Epithelial cell of proximal tubule (primary cell): ENCODE data around the gene LYRM1. TPM values are rescaled to one million over a fixed set of nuclear protein-coding genes. Genes with fewer than 3 reads are reported as not detected.

Experiments used
- DNase-seq: peaks from one replicate; pipeline ENCODE4 v3.0.0-alpha.2; 2011; ENCODE audit warnings: low read depth
- H3K4me3 ChIP-seq: 2 replicates; pipeline ENCODE4 v1.5.1; 2011; ENCODE audit warnings: low read depth, mild to moderate bottlenecking, low read length
- CTCF ChIP-seq: conservative IDR thresholded peaks from 2 replicates; pipeline ENCODE4 v1.5.1; 2012; ENCODE audit warnings: low read depth, mild to moderate bottlenecking, low read length
- total RNA-seq: library from RNA; depleted of rRNA; stranded (reverse); fragments of >200 nt; gene quantifications from 2 replicates; pipeline ENCODE4 v1.2.3, GENCODE V29; 2015

Gene LYRM1
- total RNA-seq, 1 donor from 2014 or later = 23.8 TPM

- H3K4me3 ChIP-seq = no peak overlapping the region
- DNase-seq = no peak
- TF ChIP-seq CTCF = no peak
Observed at GRCh38 chr16:20952139-20952920, 51.8 kb downstream of the LYRM1 start.

DNA sequence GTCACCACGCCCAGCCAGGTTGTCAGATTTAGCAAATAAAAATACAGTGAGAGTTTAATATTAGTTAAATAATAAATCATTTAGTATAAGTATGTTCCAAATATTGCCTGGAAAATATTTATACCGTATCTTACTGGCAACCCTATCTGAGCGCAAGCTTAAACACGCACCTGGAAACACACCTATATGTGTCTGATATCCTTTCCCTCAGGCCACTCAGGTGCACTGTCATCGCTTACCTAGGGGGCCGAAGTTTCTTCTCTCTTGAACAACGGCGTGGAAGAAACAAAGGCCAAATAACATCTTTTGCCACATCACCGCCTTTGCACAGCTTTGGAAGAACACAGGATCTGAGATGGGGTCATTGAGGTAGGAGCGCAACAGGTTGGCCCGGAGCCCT is 54.0 kb downstream of the LYRM1 start:
- no peak for DNase-seq
- no peak for TF ChIP-seq CTCF
- no peak overlapping the region for H3K4me3 ChIP-seq

DNA sequence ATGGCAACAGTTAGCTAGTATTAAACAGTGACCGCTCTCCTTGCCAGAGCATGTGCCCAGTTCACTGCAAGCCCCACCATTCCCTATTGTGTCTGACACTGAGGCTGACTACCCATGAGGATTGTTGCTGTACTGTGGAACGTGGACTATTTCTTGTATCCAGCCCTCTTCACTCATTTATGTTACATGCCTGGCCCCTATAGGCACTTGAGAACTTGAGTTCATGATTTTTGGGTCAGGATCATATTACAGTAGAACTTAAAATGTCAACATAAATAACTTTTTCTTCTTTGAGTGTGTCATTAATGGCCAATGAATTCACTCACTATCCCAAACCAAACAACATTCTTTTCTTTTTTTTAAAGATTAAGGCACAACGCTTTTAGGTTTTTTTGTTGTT is 55.7 kb downstream of the LYRM1 start:
- TF ChIP-seq CTCF = no peak
- no peak for DNase-seq
- H3K4me3 ChIP-seq = no peak overlapping the region

DNA sequence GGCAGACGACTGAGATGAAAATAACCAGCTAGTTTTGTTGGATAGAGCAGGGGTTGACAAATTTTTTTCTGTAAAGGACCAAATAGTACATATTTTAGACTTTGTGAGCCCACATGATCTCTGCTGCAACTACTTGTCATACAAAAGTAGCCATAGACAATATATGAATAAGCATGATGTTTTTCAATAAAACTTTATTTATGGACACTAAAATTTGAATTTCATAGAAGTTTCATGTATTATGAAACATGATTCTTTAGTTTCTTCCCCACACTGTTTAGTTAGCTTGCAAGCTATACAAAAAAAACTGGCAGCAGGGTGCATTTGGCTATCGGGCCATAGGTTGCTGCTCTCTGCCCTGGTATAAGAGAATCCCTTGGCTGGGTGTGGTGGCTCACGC is 56.6 kb downstream of the LYRM1 start:
- no peak overlapping the region for H3K4me3 ChIP-seq
- TF ChIP-seq CTCF = no peak
- no peak for DNase-seq

DNA sequence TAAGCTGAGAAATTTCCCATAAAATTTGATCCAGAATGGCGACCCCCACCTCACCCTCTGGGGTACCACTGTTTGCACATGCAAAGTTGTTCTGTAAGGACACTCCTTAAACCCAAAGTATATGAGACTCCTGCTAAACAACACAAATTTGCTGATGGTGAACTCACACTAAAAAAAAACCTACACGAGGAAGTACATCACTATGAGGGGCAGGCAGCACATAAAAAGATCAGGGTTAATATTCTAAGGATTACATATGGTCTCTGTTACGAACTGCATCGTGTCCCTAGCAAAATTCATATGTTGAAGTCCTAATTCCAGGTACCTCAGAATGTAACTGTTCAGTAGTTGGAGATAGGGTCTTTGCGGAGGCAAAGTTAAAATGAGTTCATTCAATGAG is 60.3 kb downstream of the LYRM1 start:
- no peak for DNase-seq
- H3K4me3 ChIP-seq = no peak overlapping the region
- TF ChIP-seq CTCF = no peak

DNA sequence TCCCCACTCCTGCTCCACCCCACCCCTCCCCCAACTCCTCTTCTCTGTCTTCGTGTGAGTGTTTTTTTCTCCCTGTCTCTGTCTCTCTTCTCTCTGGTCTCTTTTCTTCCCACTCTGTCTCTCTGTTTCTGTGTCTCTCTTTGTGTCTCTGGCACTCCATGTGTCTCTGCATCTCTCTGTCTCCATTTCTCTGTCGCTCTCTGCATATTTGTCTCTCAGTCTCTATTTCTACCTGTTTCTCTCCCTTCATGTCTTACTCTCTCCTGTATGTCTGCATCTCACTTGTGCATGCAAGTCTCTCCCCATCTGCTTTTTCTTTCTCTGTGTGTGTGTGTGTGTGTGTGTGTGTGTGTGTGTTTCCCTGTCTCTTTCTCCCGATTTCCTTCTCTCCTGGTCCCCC is 68.2 kb downstream of the LYRM1 start:
- H3K4me3 ChIP-seq = no peak overlapping the region
- TF ChIP-seq CTCF = no peak
- no peak for DNase-seq

DNA sequence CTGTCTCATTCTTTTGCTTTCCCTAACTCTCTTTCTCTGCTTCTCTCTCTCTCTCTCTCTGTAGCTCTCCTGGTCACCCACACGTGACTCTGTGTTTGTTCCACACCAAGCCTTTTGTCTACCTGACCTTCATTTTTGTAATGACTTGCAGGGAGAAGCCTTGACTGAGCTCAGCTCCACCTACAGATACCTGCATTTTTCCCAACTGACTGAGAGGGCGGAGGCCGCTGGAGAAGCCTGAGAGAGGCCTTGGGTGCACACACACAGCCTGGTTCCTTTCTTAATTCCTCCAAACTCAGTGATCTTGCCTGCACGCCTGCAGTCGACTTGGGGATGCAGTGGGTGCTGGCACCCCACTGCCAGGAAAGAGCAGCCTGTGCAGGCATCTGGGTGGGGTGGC is 68.8 kb downstream of the LYRM1 start:
- no peak for TF ChIP-seq CTCF
- no peak for DNase-seq
- H3K4me3 ChIP-seq = no peak overlapping the region
